HepG2 (cell line): ENCODE results near the gene PACS1. TPM values are rescaled to one million over a fixed set of nuclear protein-coding genes. Genes with fewer than 3 reads are reported as not detected.

Source experiments
- ATAC-seq: fragments of 200-7000 bp; cut with Tn5 transposase; 3 replicates; pipeline ENCODE4 v1.9.1; 2020; ENCODE audit warnings: mild to moderate bottlenecking, moderate library complexity
- BruUV-seq: library from RNA; stranded (reverse); fragments of 400-500 nt; replicated peaks from 2 replicates; lab custom pipeline; 2021; lab: Mats Ljungman, UMichigan
- CTCF ChIA-PET: fragments of 300-600 bp; formaldehyde crosslinking; extraction: SDS; loops from one replicate; lab custom pipeline; 2021; ENCODE audit warnings: low total read pairs, inconsistent platforms, low intra/inter-chr PET ratio; lab: Yijun Ruan, JAX
- POLR2A ChIA-PET: fragments of 350-600 bp; sonication (Branson Sonifier 250); formaldehyde crosslinking; loops from one replicate; lab custom pipeline; 2020; ENCODE audit warnings: antibody characterized with exemption, inconsistent platforms; lab: Yijun Ruan, JAX
- DNase-seq: peaks from one replicate; pipeline ENCODE4 v3.0.0-alpha.2; 2015; ENCODE audit warnings: low spot score
- FAIRE-seq: peaks from 3 replicates; lab custom pipeline; 2011; peaks lifted over from hg19 to GRCh38; lab: Jason Lieb, UNC
- H2AFZ ChIP-seq: one replicate; pipeline ENCODE4 v1.6.1; 2011; ENCODE audit warnings: low read length, inconsistent platforms
- H3K27ac ChIP-seq: fragments of 300-600 bp; 3 replicates; pipeline ENCODE4 v1.8.0; 2011; ENCODE audit warnings: mixed run types, mild to moderate bottlenecking, mixed read lengths, low read length, inconsistent platforms; ENCODE audit not compliant: insufficient read depth; ENCODE audit errors: extremely low read length
- H3K27me3 ChIP-seq, 2 experiments: fragments of 200-600 bp in 1 of 2; 2 replicates in 1 of 2; 3 replicates in 1 of 2; pipeline versions ENCODE4 v1.6.0 to v1.8.0; 2011; ENCODE audit warnings: low read length in 2 of 2, mild to moderate bottlenecking in 2 of 2, moderate library complexity in 2 of 2, inconsistent platforms in 1 of 2; ENCODE audit not compliant: insufficient read depth in 2 of 2, control insufficient read depth in 1 of 2
- H3K36me3 ChIP-seq, 2 experiments: fragments of 200-600 bp in 1 of 2; replicated peaks in 1 of 2; 2 replicates in 1 of 2; 3 replicates in 1 of 2; pipeline versions ENCODE4 v1.5.1 to v1.8.0; 2011; ENCODE audit warnings: low read length in 2 of 2, inconsistent platforms in 1 of 2; ENCODE audit not compliant: insufficient read depth in 2 of 2, control insufficient read depth in 1 of 2
- H3K4me1 ChIP-seq: 2 replicates; pipeline ENCODE4 v1.5.1; 2012; ENCODE audit warnings: low read length, inconsistent platforms; ENCODE audit not compliant: insufficient read depth
- H3K4me2 ChIP-seq: 2 replicates; pipeline ENCODE4 v1.6.0; 2011; ENCODE audit warnings: low read depth, low read length, inconsistent platforms
- H3K4me3 ChIP-seq, 3 experiments: fragments of 200-600 bp in 1 of 3; sonication (generic), shearing (Covaris generic) in 1 of 3; replicated peaks in 1 of 3; 2 replicates each; pipeline ENCODE4 v1.5.1; 2011 to 2016; ENCODE audit warnings: low read length in 3 of 3, inconsistent platforms in 2 of 3, low read depth in 2 of 3, mild to moderate bottlenecking in 2 of 3, control low read depth in 1 of 3, mixed read lengths in 1 of 3; ENCODE audit not compliant: insufficient read depth in 1 of 3
- H3K79me2 ChIP-seq: one replicate; pipeline ENCODE4 v1.6.1; 2011; ENCODE audit warnings: low read length, inconsistent platforms; ENCODE audit not compliant: insufficient read depth
- H3K9ac ChIP-seq: 2 replicates; pipeline ENCODE4 v1.6.0; 2011; ENCODE audit warnings: mild to moderate bottlenecking, low read depth, low read length, inconsistent platforms; ENCODE audit not compliant: insufficient read depth
- H3K9me3 ChIP-seq: 2 replicates; pipeline ENCODE4 v1.5.1; 2012; ENCODE audit warnings: mild to moderate bottlenecking, low read length
- H4K20me1 ChIP-seq: 2 replicates; pipeline ENCODE4 v1.6.0; 2011; ENCODE audit warnings: inconsistent platforms, mild to moderate bottlenecking, low read length, moderate library complexity; ENCODE audit not compliant: insufficient read depth
- BORCS8-MEF2B ChIP-seq: sonication (generic); formaldehyde crosslinking; IDR thresholded peaks from 2 replicates; pipeline ENCODE4 v1.8.0; 2022; ENCODE audit warnings: mild to moderate bottlenecking, missing genetic modification reagents
- ETV5 ChIP-seq: IDR thresholded peaks from 2 replicates; pipeline ENCODE4 v1.6.1; 2018; ENCODE audit warnings: missing biosample characterization, missing genetic modification reagents, inconsistent platforms, borderline replicate concordance
- FOXO4 ChIP-seq: sonication (generic); formaldehyde crosslinking; conservative IDR thresholded peaks from 2 replicates; pipeline ENCODE4 v1.8.1; 2023; ENCODE audit warnings: missing genetic modification reagents
- FOXP1 ChIP-seq, 2 experiments: fragments of 450-650 bp in 1 of 2; IDR thresholded peaks; 2 replicates each; pipeline ENCODE4 v1.6.1; 2017 to 2018; ENCODE audit warnings: antibody characterized with exemption in 1 of 2
- NR3C1 ChIP-seq: sonication (generic); formaldehyde crosslinking; IDR thresholded peaks from 2 replicates; pipeline ENCODE4 v1.4.0; 2020; ENCODE audit warnings: missing genetic modification reagents
- PHF5A ChIP-seq: IDR thresholded peaks from one replicate; pipeline ENCODE4 v1.6.1; 2018; ENCODE audit warnings: low read depth, missing genetic modification reagents; ENCODE audit not compliant: unreplicated experiment
- SKI ChIP-seq: fragments of 450-650 bp; IDR thresholded peaks from one replicate; pipeline ENCODE4 v1.6.1; 2018; ENCODE audit warnings: mild to moderate bottlenecking; ENCODE audit not compliant: partially characterized antibody
- TBX3 ChIP-seq: fragments of 450-650 bp; IDR thresholded peaks from 2 replicates; pipeline ENCODE4 v1.6.1; 2017; ENCODE audit warnings: antibody characterized with exemption, mild to moderate bottlenecking, inconsistent platforms, borderline replicate concordance
- ZBTB40 ChIP-seq, 2 experiments: fragments of 450-650 bp in 1 of 2; sonication (generic) in 1 of 2; formaldehyde crosslinking in 1 of 2; IDR thresholded peaks; 2 replicates each; pipeline versions ENCODE4 v1.6.1 to v1.8.0; 2016 to 2022; ENCODE audit warnings: antibody characterized with exemption in 1 of 2, mild to moderate bottlenecking in 1 of 2, missing genetic modification reagents in 1 of 2
- WGBS: methylation state at CpG from one replicate; pipeline ENCODE4 v1.1.6; 2017; ENCODE audit warnings: low lambda C conversion rate; 5-methylcytosine and 5-hydroxymethylcytosine counted together
- in situ Hi-C: cut with HindIII; loops from 2 replicates; pipeline ENCODE4 v1.10.0; 2017; ENCODE audit warnings: low pct_unique_long_range_greater_than_20kb; ENCODE audit not compliant: extremely low pct_ligation_motif_present
- intact Hi-C: fragments of 100-400 bp; cut with micrococcal nuclease; formaldehyde crosslinking; loops from one replicate; pipeline ENCODE4 v1.10.0; 2022; ENCODE audit not compliant: unreplicated experiment
- polyA plus RNA-seq, 8 experiments: library from polyadenylated mRNA; depleted of rRNA in 3 of 8; stranded (reverse) in 7 of 8; unstranded in 1 of 8; fragments of >200 nt; fragmentation: Illumina TruSeq in 4 of 8; extraction: Trizol in 4 of 8; gene quantifications; 2 replicates each; pipeline versions ENCODE4 v1.2.1 to v1.2.3, GENCODE V29; 2011 to 2016; ENCODE audit warnings: low read depth in 4 of 8, missing spikeins in 1 of 8, mixed read lengths in 1 of 8; ENCODE audit not compliant: insufficient read depth in 1 of 8
- total RNA-seq, 5 experiments: library from RNA; depleted of rRNA; stranded (reverse); fragments of >200 nt; fragmentation: Illumina TruSeq; extraction: Trizol; gene quantifications; 2 replicates each; pipeline ENCODE4 v1.2.3, GENCODE V29; 2016; ENCODE audit warnings: low read depth in 1 of 5

Gene PACS1
- total and polyA plus RNA-seq, 2 of the 13 experiments (the other 11 are each of a cell fraction or from before 2014, with no cell fraction given), result 7.6 to 8.6 TPM

GRCh38 chr11:66032957-66033735 lies 36.9 kb upstream of the PACS1 start:
- DNase-seq (no peak), FAIRE-seq (no peak)

More at GRCh38 chr11:66032957-66033735, 36.9 kb upstream of the PACS1 start:
- Histone ChIP-seq H3K4me1 (no peaks in the 10 kb centered on the region), H3K27me3 (peaks cover 1 to 7% of the 10 kb centered on the region in 2 experiments; a peak in 2 of 5 replicates)
- in situ Hi-C loops, result no loop called here
- CTCF ChIA-PET, result no interaction called here
- no peak for ATAC-seq
- no peak for TF ChIP-seq FOXP1 (IDR thresholded peaks at IDR 0.05)
- 0 out of 2 replicates have a peak, but pooled peaks have one; percentile 13 for TF ChIP-seq FOXP1 (CRISPR knock-in tag; IDR thresholded peaks at IDR 0.05)
- no peak for TF ChIP-seq FOXO4 (CRISPR knock-in tag)
- no peak for TF ChIP-seq NR3C1 (CRISPR knock-in tag)
- TF ChIP-seq ZBTB40 (IDR thresholded peaks at IDR 0.05), result peak; percentile 94
- peak; percentile 98 for TF ChIP-seq ZBTB40 (CRISPR knock-in tag; IDR thresholded peaks at IDR 0.05)
- no peak for TF ChIP-seq ETV5 (CRISPR knock-in tag)
- TF ChIP-seq SKI, result peak; percentile 43
- no peak for TF ChIP-seq BORCS8-MEF2B
- no peak for TF ChIP-seq PHF5A (CRISPR knock-in tag)
- peak; percentile 35; the same call in 1 of the 2 replicates for TF ChIP-seq TBX3
- TF ChIP-seq, all 625 proteins: peak for 4
- H4K20me1 ChIP-seq, result no peaks in the 10 kb centered on the region
- H3K27ac ChIP-seq, result no peak overlapping the region
- no peak overlapping the region for H3K9ac ChIP-seq
- H3K36me3 ChIP-seq, result no peaks in the 10 kb centered on the region
- H3K4me3 ChIP-seq, result no peak overlapping the region
- POLR2A ChIA-PET, result no interaction called here
- no peak overlapping the region for H2AFZ ChIP-seq
- 63% methylated on average over 8 of the region's 8 CpGs for WGBS
- H3K79me2 ChIP-seq, result no peaks in the 10 kb centered on the region
- H3K4me2 ChIP-seq, result no peak overlapping the region
- intact Hi-C loops, result no loop called here
- no TSS peak for BruUV-seq
- H3K9me3 ChIP-seq, result no peaks in the 10 kb centered on the region
